ENCODE measurements around the gene RGS3.

Gene RGS3

DNA sequence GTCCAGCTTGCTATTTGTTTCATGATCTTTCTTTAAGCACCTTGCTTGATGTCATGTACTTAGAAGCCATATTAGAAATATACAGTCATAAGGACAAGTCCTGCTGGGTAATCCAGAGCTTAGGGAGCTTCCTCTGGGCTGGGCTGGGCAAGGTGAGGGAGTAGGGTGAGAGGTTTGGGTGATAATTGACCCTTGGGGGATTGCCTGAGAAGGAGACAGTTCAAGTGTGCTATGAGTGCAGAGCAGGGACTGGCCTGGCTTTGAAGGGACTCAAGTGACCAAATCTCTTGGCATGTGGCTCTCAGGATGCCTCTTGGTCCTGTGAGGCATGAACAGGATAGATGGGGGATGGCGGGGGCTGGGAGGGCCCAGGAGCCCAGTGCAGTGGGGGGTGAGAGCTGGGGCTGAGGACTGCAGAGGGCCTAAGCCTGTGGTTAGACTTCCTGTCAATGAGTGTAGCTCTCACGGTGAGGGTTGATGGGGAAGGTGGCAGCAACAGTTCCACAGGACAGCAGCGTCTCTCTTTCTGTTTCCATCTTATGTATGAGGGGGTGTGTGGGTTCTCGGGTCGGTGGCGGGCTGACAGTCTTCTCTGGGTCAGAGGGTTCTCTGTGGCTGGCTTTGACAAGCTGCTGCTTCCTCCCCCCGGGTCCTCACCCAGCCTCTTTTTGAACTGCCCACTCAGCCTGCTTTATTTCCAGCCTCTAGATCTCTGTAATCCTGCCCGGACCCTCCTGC, 53.5 kb downstream of the RGS3 start:
- peak; percentile 78 for DNase-seq
- Mint-ChIP-seq H3K4me3 (peak overlapping the region; percentile 82), H3K27me3 (no peaks in the 10 kb centered on the region), H3K27ac (peak overlapping the region; percentile 93), H3K4me1 (peaks cover 88% of the 10 kb centered on the region), H3K36me3 (peaks cover 9% of the 10 kb centered on the region), H3K9me3 (no peaks in the 10 kb centered on the region)
- CTCF ChIA-PET = interaction anchor here (1.7 to 2.5 kb wide), 6 partner anchors 10 to 74 kb away, joined by 4 to 17 read pairs (median 9); no protein-coding TSS in a partner anchor

DNA sequence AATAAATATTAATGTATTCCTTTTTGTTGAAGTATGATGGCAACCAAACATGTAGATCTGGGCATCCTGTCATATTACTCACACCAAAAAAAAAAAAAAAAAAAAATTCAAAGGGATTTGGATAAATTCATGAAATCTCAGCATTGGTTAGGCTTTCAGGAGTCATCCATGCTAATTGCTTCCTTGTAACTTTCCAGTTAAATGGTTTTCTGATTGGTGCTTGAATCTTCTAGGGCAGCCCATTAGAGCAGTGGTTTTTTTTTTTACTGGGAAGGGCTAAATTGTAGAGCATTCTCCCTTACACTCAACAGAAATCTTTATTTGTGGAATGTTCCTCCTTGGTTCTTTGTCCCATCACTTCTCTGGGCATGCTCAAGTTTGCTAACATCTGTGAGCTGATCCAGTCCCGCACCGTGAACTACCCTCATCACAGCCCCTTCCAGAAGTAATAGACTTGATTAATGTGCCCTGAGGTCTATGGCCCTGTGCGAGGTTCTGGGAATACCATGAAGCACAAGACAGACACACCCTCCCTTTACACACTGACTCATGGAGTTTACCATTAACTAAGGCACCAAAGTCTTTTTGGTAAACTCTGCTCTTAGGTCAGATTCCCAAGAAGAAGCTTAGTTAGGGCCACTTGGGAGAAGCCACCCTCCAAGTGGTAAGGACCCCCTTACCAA, 56.0 kb downstream of the RGS3 start:
- no peak overlapping the region for H3K27ac Mint-ChIP-seq
- peaks cover 88% of the 10 kb centered on the region for H3K4me1 Mint-ChIP-seq
- no peaks in the 10 kb centered on the region for H3K27me3 Mint-ChIP-seq
- DNase-seq = no peak
- no peaks in the 10 kb centered on the region for H3K9me3 Mint-ChIP-seq
- H3K36me3 Mint-ChIP-seq = peaks cover 12% of the 10 kb centered on the region
- CTCF ChIA-PET = interaction anchor here (1.2 to 1.5 kb wide), 2 partner anchors 59 to 72 kb away, joined by 3 to 6 read pairs; no protein-coding TSS in a partner anchor
- H3K4me3 Mint-ChIP-seq = no peak overlapping the region

DNA sequence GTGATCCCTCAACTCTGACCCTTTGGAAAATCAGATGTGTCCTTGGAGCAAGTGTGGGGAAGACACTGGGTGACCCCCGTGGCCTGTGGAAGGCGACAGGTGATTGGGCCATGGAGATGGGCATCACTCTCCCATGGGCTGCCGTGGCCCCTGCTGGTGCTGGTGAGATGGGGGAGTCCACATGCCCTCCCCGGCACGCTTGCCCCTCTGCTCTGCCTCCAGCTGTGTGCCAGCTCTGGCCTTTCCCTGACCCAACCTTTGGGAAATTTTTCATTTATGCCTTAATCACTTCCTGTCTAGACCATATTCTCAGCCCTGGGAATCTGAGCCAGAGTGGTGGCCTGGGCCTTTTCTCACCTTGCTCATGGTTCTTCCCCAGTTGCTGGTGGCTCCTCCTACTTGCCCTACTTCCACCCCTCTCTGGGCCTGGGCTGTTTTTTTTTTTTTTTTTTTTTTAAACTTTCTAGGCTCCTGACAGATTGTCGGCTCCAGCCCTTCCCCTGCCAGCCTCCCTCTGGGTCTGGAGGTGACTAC, 56.6 kb downstream of the RGS3 start:
- peak; percentile 32 for DNase-seq
- H3K9me3 Mint-ChIP-seq = no peaks in the 10 kb centered on the region
- peaks cover 92% of the 10 kb centered on the region for H3K4me1 Mint-ChIP-seq
- H3K27ac Mint-ChIP-seq = no peak overlapping the region
- H3K27me3 Mint-ChIP-seq = no peaks in the 10 kb centered on the region
- H3K4me3 Mint-ChIP-seq = no peak overlapping the region
- CTCF ChIA-PET = interaction anchor here (1.1 to 1.5 kb wide), 3 partner anchors 8 to 72 kb away, joined by 3 to 6 read pairs (median 4); no protein-coding TSS in a partner anchor
- peaks cover 12% of the 10 kb centered on the region for H3K36me3 Mint-ChIP-seq

DNA sequence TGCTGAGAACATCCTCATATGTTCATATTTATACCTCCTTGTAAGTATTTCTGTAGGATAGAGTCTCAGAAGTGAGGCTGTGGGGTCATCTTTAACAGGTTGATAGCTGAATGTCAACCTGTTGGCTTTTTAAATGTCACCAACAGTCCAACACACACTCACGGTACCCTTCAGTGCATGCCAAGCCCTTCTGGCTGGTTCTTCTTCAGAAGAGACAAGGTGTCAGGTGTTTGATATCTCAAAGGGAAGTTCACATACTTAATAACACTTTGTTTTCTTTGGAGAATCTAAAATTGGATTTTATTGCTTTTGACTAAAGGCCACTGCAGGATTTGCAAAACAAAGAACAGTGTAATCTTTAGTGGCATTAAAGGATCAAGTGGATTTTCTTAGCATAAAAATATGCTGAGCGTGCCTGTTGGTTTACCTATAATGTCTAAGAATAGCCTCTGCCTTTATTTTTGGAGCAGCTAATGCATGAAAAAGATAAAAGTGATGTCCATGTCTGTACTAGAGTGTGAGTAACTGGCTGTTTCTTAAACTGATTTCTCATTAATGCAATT, 58.2 kb downstream of the RGS3 start:
- H3K27me3 Mint-ChIP-seq = no peaks in the 10 kb centered on the region
- no peaks in the 10 kb centered on the region for H3K9me3 Mint-ChIP-seq
- no peak for DNase-seq
- no peak overlapping the region for H3K27ac Mint-ChIP-seq
- no peak overlapping the region for H3K4me3 Mint-ChIP-seq
- CTCF ChIA-PET = interaction anchor here (0.6 to 3.7 kb wide), 5 partner anchors 22 to 60 kb away, joined by 3 to 20 read pairs (median 3); no protein-coding TSS in a partner anchor
- H3K4me1 Mint-ChIP-seq = peaks cover 80% of the 10 kb centered on the region
- peaks cover 12% of the 10 kb centered on the region for H3K36me3 Mint-ChIP-seq

DNA sequence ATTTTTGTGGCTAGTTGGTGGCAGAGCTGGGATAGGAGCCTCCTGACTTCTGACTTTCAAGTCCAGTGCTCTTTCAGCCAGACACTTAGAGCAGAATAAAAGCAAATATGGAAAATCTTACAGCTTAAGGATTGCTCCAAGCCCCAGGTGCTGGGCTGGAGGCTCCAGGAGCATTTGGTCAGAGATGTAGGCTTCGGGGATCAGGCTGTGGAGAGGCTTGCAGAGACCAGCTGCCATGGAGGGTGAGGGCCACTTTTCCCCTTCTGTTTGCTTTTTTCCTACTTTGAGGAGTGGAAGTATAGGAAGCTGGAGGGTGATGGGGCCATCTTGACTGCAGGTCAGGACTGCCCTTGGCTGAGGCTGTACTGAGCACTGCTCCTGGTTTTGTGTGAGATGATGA, 58.9 kb downstream of the RGS3 start:
- CTCF ChIA-PET = interaction anchor here (0.7 to 3.7 kb wide), 4 partner anchors 23 to 67 kb away, joined by 3 to 20 read pairs (median 4); no protein-coding TSS in a partner anchor
- peaks cover 12% of the 10 kb centered on the region for H3K36me3 Mint-ChIP-seq

DNA sequence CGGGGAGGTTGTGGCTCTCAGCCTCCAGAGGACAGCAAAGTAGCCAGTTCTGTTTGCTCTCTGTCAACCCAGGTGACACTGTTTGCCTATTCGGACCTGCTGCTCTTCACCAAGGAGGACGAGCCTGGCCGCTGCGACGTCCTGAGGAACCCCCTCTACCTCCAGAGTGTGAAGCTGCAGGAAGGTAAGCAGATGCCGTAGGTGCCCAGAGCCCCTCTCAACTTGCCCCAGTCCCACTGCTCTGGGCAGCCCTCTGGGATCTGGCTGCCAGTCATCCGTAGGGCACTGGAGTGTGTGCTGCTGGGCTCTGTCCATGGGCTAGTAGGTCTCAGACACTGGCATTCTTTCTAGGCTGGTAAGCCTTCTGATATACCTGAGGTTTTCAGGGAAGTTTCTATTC, 59.3 kb downstream of the RGS3 start:
- Mint-ChIP-seq H3K4me1 (peaks cover 69% of the 10 kb centered on the region), H3K36me3 (peaks cover 12% of the 10 kb centered on the region), H3K9me3 (no peaks in the 10 kb centered on the region), H3K4me3 (no peak overlapping the region), H3K27ac (peak overlapping the region; percentile 77), H3K27me3 (no peaks in the 10 kb centered on the region)
- CTCF ChIA-PET = interaction anchor here (0.7 to 3.7 kb wide), 3 partner anchors 56 to 67 kb away, joined by 3 to 20 read pairs (median 4); no protein-coding TSS in a partner anchor
- no peak for DNase-seq

More for the DNA sequence above, 58.9 kb downstream of the RGS3 start:
- H3K27me3 Mint-ChIP-seq = no peaks in the 10 kb centered on the region
- H3K4me3 Mint-ChIP-seq = no peak overlapping the region
- H3K27ac Mint-ChIP-seq = no peak overlapping the region
- H3K9me3 Mint-ChIP-seq = no peaks in the 10 kb centered on the region
- DNase-seq = no peak
- H3K4me1 Mint-ChIP-seq = peaks cover 74% of the 10 kb centered on the region

DNA sequence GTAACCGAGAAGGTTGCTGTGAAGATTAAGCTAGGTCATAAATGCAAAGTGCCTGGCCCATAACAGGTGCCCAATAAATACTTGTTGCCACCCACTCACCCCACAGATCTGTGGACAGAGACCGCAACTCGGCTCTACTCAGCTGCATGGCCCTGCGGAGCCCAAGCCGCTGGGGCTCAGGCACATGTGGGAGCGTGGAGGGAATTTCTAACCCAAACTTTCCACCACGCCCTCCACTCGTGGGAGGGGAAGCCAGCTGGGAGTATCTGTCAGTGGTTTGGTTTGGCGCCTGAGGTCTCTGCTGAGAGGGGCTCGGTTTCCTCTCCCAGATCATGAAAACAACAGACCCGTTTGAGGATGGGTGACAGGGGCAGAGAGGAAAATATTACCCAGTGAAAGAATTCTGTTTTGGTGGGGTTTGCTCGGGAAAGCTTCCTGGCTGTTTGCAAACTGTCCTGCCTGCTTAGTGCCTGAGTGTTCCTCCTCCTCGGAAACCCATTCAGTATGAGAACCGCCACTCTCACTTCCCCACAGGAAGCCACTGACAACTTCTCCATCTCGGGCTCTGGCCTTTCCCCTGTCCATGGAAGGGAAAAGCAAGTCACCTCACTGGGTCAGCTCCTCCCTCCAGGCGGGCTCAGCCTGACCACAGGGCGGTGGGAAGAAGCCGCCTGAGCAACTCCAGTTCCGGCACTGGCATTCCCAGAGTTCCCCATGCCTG, 60.1 kb downstream of the RGS3 start:
- Mint-ChIP-seq H3K4me3 (peak overlapping the region; percentile 47), H3K36me3 (peaks cover 12% of the 10 kb centered on the region), H3K27me3 (no peaks in the 10 kb centered on the region), H3K9me3 (no peaks in the 10 kb centered on the region), H3K4me1 (peaks cover 62% of the 10 kb centered on the region), H3K27ac (peak overlapping the region; percentile 77)
- CTCF ChIA-PET = interaction anchor here (0.7 to 3.7 kb wide), 6 partner anchors 15 to 66 kb away, joined by 3 to 20 read pairs (median 4); no protein-coding TSS in a partner anchor
- DNase-seq = peak; percentile 51

DNA sequence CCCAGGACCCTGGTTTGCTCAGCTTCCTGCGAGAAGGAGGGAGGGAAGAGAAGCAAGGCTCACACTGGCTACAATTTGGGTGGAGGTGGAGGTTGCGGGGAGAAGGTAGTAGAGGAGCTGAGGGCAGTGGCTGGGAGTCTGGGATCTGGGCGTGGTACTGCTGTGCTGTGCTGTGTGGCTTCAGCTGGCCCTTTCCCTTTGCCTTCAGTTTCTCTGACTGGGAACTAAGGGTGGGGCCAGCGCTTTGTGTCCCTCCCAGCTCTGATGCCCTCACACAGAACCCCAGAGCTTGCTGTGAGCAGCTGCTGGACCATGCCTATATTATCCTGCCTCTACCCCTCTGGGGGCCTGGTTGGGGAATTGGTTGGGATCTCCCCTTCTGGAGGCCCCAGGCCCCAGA, 60.9 kb downstream of the RGS3 start:
- peaks cover 53% of the 10 kb centered on the region for H3K4me1 Mint-ChIP-seq
- no peaks in the 10 kb centered on the region for H3K27me3 Mint-ChIP-seq
- H3K36me3 Mint-ChIP-seq = peaks cover 12% of the 10 kb centered on the region

DNA sequence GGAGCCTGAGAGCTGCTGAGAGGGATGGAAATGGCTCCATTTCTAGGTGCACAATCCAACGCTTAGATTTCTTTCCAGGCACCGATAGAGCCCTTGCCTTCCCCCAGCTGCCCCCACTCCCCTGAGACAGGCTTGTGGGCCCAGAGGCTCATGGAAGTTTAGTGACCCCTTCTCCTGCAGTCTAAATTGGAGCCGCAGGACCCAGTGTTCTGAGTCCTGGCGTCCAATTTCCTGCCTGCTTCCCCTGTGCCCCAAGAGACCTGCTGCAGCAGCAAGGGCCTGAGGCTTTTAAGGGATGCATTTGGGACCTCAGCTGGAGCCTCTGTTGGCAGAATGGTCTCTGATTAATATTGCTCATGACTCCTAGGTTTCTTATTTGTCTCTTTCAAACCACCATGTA, 61.7 kb downstream of the RGS3 start:
- Mint-ChIP-seq H3K9me3 (no peaks in the 10 kb centered on the region), H3K4me1 (peaks cover 46% of the 10 kb centered on the region), H3K4me3 (no peak overlapping the region), H3K36me3 (peaks cover 5% of the 10 kb centered on the region), H3K27me3 (no peaks in the 10 kb centered on the region), H3K27ac (no peak overlapping the region)
- DNase-seq = no peak
- CTCF ChIA-PET = interaction anchor here (0.9 to 3.7 kb wide), 3 partner anchors 54 to 64 kb away, joined by 3 to 20 read pairs (median 5); no protein-coding TSS in a partner anchor

More for the DNA sequence above, 60.9 kb downstream of the RGS3 start:
- no peak for DNase-seq
- H3K4me3 Mint-ChIP-seq = no peak overlapping the region
- H3K27ac Mint-ChIP-seq = peak overlapping the region; percentile 77
- CTCF ChIA-PET = interaction anchor here (0.7 to 3.7 kb wide), 5 partner anchors 12 to 65 kb away, joined by 3 to 20 read pairs (median 4); no protein-coding TSS in a partner anchor
- no peaks in the 10 kb centered on the region for H3K9me3 Mint-ChIP-seq

DNA sequence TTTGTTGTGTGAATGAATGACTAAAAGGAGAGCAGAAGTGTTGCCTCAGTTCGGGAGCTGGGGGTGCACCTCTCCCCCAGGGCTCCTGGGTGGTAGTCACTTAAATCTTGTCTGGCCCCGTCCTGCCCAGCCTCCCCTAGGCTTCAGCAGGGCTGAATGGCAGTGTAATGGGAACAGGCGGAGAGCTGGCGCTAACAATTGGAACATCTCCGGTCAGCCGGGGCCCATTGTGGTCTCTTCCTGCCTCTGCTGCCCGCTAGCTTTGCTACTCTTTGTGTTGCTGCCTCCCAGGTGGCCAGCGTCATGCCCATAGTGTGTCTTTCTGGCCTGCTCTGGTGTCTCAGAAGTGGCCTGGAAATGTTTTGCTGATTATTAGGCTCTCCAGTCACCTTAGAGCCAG, 62.3 kb downstream of the RGS3 start:
- Mint-ChIP-seq H3K36me3 (peaks cover 7% of the 10 kb centered on the region), H3K4me3 (no peak overlapping the region), H3K9me3 (no peaks in the 10 kb centered on the region), H3K27ac (no peak overlapping the region), H3K4me1 (peaks cover 40% of the 10 kb centered on the region), H3K27me3 (no peaks in the 10 kb centered on the region)
- DNase-seq = no peak
- CTCF ChIA-PET = no interaction called here

DNA sequence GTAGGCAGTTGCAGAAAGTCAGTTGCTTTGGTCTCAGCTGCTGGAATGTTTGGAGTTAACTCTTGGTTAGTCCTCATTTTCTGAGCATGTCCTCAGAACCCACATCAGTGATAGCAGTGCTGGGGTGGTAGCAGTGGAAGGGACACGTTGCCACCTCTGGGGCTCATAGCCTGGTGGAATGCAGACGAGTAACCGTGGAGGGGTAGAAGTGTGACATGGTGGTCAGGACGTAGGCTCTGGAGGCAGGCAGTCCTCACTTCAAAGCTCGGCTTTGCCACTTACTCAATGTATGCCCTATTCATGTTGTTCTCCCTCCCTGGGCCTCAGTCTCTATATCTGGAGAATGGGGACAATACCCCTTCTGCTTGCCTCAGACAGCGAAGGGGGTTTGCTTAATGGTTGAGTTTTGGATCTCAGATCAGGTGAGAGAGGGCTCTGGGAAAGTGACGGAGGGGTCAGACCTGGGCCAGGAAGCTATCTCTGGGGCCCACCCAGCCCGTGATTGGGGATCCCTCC, 62.8 kb downstream of the RGS3 start:
- Mint-ChIP-seq H3K27me3 (no peaks in the 10 kb centered on the region), H3K9me3 (no peaks in the 10 kb centered on the region), H3K4me3 (no peak overlapping the region), H3K36me3 (peaks cover 10% of the 10 kb centered on the region), H3K4me1 (peaks cover 38% of the 10 kb centered on the region), H3K27ac (no peak overlapping the region)
- DNase-seq = no peak
- CTCF ChIA-PET = no interaction called here

DNA sequence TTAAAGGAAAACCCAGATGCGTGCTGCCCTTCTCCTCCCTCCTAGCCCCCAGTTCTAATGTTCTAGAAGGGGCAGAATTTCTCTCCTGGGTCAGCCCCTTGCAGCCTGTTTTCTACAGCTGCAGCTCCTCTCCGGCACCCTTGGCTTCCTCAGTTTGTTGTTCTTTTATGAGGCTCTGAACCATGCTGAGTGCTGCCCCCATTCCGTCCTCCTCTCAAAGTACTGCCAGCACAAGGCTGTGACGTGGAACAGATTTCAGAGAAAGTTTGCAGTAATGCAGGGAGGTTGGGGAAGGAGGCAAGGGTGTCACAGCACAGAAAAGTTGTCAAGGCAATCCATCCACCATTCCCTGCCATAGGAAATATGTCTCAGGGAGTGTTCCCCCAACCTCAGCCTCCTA, 63.3 kb downstream of the RGS3 start:
- H3K27ac Mint-ChIP-seq = no peak overlapping the region
- no peaks in the 10 kb centered on the region for H3K27me3 Mint-ChIP-seq
- H3K9me3 Mint-ChIP-seq = no peaks in the 10 kb centered on the region
- H3K4me3 Mint-ChIP-seq = no peak overlapping the region
- H3K36me3 Mint-ChIP-seq = peaks cover 12% of the 10 kb centered on the region
- DNase-seq = no peak
- CTCF ChIA-PET = no interaction called here
- H3K4me1 Mint-ChIP-seq = peaks cover 34% of the 10 kb centered on the region

DNA sequence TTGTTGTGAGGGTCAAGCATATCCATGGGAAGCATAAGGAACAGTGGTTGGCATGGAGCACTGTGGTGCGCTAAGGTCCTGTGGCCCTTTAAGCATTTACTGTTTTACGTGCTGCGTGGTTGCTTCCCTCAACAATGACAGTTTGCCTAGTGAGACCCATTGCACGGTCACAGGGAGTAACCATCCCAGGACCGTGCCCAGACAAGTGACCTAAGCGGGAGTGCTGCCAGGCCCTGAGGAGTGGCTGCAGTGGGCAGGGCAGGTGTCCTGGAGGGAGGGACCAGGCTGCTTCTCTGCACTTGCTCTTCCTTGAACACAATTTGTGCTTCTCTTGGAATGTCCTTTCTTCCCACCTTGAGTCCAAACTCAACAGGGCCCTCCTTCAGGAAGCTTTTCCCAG, 64.6 kb downstream of the RGS3 start:
- CTCF ChIA-PET = interaction anchor here (0.6 kb wide), 1 partner anchor 23 kb away, joined by 3 read pairs; no protein-coding TSS in a partner anchor
- no peak for DNase-seq
- H3K4me3 Mint-ChIP-seq = no peak overlapping the region
- H3K27me3 Mint-ChIP-seq = no peaks in the 10 kb centered on the region
- peaks cover 12% of the 10 kb centered on the region for H3K36me3 Mint-ChIP-seq
- no peaks in the 10 kb centered on the region for H3K9me3 Mint-ChIP-seq
- peaks cover 21% of the 10 kb centered on the region for H3K4me1 Mint-ChIP-seq
- no peak overlapping the region for H3K27ac Mint-ChIP-seq

Data from activated naive CD4-positive, alpha-beta T cell treated with anti-CD3 and anti-CD28 coated beads, Interleukin-2, amount 10 ng/mL, durations not matched to agents 7 days and 5 days (primary cell).